Stimulated activated CD8-positive, alpha-beta memory T cell treated with anti-CD3 and anti-CD28 coated beads, Interleukin-4, amount 100 ng/mL, for 24 hours (primary cell): ENCODE results near the gene C5orf46.
"Not testable (repeated sequence)": the region's sequence is repeated elsewhere in the genome, so short reads cannot be mapped to it uniquely, and the experiment has no call there.

Experiments used
- DNase-seq: peaks from one replicate; pipeline ENCODE4 v3.0.0-alpha.2; 2020; ENCODE audit warnings: low read depth

C5orf46 gene

DNA sequence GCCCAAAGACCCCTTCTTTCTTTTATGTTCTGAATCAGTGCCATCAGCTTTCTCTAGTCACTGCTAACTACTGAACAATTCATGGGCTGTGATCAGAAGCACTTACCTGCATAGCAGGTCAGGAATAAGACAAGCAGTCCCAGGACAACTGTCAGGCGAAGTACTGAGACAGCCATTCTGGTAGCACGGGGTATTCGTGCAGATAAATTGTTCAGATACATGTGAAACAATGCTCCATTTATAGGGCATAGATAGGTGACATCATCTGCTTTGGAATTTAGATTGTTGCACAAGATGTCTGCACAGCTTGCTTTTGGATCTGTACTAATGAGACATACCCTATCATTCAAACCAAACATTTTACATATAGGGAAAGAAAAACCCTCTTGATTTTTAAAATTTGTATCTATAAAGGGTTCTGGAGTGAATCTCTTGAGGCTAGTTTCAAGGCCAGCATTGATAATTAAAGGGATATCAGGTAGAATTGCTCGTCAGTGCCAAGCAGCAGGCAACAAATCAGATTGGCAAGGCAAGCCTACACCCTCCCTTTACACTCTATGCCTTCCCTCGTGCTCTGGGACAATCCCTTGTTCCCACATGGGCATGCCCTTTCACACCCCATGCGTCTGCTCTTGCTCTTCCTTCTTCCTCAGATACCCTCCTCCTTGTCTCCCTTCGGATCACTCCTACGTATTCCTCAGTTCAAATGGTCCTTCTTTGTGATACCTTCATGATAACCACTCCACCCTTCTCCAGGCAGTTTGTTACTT, at the start of gene C5orf46:
Gene C5orf46, minus strand, starts transcription at position 213 of the 770 bp plus-strand sequence. Its CDS starts 37 bp downstream, at position 176.
- DNase-seq = no peak

DNA sequence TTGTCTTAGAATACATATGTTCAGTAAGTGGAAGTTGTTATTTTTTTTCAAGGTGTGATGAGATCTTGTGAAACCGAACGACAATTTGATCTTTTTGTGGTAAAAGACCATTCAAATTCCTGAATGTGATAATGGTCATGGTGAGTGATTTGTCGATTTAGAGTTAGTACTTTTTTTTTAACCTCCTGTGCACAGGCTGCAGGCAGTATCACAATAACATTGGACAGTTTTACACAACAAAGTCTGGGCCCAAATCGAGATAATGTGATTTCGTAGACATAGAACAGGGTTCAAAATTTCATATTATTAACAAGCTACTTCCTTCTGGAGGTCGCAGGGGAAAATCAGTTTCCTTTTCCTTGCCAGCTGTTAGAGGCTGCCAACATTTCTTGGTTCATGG, 48.6 kb upstream of the C5orf46 start:
- no peak for DNase-seq

DNA sequence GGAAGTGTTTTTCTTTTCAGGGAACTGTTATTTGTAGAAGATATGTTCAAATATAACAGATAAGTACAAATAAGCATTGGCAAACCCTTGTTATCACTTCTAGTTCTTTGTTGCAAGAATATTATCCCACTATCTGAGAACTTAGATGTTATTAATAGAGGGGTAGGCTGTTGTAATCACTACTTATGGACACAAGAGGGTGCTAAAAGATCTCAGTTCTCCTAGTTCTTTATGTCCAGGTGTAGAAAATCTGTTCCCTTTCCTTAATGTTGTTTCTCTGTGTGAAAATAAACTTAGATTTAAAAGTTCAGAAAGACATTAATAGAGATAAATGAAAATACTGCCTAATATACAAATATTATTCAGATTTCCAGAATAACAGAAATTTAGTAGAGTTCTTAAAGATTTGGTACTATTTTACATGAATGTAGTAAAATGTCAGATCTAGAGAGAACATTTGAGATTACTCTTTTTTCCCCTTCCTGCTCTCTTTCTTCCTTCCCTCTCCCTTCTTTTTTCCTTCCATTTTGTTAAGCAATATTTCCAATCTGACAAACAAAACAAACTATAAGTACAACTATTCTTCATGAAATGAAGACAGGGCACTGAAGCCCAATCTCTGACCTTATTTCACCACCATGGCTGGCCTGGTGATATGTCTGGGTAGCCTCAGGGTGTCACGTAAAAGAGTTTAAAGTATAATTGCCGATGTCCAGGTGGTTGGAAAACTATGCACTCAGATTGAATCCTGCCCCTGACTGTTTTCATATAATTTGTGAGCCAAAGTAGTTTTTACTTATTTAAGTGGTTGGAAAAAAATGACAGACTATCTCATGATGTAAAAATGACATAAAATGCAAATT, 43.6 kb upstream of the C5orf46 start:
- DNase-seq = no peak

DNA sequence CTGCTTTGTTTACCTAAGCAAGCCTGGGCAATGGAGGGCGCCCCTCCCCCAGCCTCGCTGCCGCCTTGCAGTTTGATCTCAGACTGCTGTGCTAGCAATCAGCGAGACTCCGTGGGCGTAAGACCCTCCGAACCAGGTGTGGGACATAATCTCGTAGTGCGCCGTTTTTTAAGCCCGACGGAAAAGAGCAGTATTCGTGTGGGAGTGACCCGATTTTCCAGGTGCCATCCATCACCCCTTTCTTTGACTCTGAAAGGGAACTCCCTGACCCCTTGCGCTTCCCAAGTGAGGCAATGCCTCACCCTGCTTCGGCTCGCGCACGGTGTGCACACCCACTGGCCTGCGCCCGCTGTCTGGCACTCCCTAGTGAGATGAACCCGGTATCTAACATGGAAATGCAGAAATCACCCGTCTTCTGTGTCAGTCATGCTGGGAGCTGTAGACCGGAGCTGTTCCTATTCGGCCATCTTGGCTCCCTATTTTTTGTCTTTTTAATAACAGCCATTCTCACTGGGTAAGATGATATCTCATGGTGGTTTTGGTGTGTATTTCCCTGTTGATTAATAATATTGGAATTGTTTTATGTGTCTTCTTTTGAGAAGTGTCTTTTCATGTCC, 40.4 kb upstream of the C5orf46 start:
- not testable (repeated sequence) for DNase-seq

DNA sequence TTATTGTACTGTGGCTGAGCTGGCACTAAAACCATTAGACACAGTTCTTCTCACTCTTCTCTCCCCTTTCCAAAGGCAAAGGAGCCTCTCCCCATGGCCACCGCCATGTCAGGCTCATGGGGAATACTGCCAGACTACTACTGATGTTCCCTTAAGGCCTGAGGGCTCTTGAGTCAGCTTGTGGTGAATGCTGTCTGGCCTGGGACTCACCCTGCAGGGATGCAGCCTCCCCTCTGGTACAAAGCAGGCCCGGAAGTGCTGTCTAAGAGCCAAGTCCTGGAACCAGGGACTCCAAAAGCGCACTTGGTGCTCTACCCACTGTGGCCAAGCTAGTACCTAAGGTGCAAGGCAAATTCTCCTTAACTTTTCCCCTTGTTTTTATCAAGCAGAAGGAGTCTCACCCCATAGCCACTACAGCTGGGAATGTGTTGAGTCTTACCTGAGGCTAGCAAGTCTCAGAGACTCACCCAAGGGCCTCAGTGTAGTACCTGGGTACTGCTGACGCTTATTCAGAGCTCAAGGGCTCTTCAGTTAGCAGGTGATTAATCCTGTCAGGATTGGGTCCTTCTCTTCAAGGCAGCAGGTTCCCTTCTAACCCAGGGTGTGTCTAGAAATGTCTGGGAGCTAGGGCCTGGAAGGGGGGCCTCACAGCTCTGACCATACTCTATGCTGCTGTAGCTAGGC, 33.2 kb upstream of the C5orf46 start:
- no peak for DNase-seq

DNA sequence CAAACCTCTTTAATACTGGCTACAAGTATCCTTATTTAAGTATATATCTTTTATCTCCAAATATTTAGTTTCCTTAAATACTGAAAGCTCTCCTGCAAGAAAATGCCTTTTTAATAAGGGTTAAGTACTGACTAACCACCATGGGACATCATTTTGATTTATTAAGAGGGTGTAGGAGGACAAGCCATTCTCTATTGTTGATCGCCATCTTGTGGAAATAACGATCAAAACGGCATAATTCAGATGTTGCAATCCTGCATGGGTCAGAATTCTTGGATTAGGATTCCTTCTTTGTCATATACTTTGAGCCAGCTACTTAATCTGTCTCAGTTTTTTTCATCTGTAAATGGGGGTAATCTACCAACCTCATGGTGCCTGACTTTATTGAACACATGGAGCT, 28.7 kb upstream of the C5orf46 start:
- DNase-seq = no peak

DNA sequence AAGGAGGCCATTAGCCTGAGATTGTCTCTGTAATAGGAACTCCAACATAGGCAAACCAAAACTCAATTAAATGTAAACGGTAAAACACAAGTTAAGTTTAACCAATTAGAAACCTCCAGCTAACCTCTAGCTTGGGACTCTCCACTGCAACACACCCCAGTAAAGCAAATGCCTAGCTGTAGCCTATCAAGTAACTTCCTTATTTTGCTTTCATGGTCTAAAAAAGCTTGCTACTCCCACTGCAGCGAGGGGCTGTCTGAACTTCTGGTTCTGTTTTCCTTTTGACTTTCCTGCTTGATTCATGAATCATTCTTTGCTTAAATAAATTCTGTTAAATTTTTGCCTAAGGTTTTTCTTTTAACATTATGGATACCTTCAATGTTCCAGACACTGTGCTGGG, 24.4 kb upstream of the C5orf46 start:
- no peak for DNase-seq

DNA sequence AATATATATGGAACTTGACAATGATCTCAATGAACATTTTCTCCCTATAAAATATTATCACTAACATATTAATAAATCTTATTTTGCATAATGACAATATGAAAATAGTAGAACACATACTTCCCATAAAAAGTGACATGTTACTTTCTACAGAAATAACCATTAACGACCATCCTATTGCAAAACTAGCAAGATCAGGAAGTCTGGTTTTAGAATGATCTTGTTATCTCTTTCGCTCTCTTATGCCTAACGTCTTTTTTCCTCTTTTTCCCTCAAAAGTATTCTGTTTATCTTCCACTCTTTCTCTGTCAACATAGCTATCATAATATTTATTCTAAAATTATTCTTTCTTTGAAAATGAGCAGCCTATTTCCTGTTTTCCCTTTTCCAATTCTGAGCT, 21.6 kb upstream of the C5orf46 start:
- DNase-seq = no peak

DNA sequence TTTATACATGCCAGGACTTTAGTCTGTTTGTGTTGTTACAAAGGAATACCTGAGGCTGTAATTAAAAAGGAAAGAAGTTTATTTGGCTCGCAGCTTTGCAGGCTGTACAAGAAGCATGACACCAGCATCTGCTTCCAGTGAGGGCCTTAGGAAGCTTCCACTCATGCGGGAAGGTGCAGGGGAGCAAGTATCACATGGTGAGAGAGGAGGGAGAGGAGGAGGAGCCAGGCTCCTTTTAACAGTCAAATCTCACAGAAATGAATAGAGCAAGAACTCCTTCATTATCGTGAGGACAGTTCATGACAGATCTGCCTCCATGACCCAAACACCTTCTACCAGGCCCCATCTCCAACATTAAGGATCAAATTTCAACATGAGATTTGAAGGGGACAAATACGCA, 18.7 kb upstream of the C5orf46 start:
- DNase-seq = no peak

DNA sequence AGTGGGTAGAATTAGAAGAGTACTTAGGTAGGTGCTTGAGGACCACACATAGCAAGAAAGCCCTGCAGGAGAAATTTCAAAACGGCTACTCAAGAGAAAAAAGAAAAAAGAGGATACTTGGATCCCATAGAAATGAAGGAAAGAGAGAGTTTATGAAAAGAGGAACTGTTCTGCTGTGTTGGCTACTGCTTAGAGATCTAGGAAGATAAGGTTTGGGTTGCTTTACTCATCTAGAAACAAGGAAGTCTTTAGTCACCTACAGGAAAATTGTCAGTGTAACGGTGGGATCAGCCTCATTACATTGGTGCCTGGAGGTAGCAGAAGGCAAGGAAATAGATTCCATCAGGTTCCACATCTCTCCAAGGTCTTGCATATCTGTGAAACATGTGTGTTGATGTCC, 14.8 kb upstream of the C5orf46 start:
- DNase-seq = no peak

DNA sequence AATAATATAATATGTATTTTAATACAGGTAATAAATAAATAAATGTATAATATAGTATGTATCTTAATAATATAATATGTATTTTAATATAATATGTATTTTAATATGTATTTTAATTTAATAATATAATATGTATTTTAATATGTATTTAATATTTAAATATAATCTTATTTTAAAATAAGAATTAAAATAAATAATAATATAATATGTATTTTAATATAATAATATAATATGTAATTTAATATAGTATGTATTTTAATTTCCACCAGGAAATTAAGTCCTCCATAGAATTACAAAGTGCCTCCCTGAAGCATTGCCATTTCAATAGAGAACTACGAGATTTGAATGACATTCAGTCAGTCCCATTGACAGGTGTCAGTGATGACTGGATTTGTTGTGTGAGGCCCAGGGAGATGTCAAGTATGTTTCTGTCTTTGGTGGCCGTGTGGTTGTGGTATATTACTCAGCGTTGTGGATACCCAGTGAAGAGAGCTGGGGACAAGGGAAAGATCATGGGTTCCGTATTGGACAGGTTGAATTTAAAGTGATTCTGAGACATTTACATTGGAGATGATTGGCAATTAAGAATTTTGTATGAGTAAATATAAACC, 14.2 kb upstream of the C5orf46 start:
- DNase-seq = no peak

DNA sequence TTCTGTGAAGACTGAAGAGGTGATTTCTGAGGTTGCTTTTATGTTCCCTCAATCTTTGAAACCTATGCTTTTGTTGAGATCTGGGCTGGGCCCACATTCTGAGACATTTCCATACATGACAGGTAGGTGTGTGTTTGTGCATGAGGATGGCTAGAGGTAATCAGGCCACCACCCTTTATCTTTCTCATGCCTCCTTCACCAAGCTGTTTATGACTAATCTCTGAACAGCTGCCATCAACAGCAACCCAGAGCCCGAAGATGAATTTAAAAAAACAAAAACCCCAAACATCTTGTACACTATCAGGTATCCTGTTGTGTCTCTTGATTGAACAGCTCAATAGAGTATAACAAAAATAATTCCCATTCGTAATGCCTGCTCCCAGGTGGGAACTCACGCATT, 12.6 kb upstream of the C5orf46 start:
- no peak for DNase-seq

DNA sequence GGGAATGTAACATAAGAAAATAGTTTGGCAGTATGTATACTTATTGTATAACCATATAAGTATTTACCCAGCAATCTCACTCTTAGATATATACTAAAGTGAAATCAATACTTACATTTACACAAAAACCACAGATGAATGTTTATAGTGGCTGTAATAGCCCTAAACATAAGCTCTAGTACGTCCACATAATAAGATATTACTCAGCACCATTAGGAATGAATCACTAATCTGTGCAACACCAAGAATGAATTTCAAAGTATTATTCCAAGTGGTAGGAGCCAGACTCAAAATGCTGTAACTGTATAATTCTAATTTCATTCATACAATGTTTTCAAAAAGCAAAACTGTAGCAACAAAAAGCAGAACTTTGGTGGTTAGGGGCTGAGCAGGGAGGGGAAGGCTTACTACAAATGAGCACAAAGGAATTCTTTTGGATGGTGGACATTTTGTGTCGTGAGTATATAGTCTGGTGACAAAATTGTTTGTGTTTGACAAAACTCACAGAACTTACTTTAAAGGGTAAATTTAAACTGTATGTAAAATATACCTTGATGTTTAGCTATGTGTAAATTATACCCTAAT, 11.9 kb upstream of the C5orf46 start:
- DNase-seq = no peak

DNA sequence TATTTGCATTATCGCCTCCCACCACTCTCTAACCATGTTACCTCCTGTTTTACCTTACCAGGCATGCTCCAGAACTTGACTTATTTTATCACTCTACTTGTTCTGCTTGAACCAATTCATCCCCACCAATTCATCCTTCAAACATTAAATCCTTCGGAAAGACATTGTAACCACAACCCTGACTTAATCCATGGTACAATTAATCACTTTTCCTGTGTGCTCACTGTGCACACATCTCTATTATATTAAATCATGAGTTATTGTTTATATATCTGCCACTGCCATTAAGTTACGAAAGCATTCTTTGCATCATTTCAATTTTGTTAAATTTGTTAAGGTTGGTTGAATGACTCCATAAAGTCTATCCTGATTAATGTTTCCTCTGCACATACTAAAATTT, 7.4 kb upstream of the C5orf46 start:
- DNase-seq = no peak

DNA sequence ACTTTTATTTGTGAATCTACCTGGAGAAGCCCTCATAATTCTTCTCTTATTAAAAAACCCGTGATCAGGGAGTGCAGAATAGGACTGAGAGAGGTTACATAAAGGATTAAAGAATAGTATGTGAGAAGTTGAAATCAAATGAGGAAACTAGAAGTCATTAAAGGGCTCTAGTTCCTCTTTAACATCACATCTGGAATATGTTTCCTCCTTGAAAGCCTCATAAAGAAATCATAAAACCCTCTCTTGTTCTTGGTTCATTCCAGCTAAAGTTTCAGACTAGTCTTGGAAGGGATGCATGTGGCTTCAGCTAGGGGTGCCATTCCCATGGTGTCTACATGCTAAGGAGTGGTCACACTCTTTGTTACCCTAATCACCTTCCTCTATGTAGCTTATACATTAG, 5.7 kb upstream of the C5orf46 start:
- no peak for DNase-seq

DNA sequence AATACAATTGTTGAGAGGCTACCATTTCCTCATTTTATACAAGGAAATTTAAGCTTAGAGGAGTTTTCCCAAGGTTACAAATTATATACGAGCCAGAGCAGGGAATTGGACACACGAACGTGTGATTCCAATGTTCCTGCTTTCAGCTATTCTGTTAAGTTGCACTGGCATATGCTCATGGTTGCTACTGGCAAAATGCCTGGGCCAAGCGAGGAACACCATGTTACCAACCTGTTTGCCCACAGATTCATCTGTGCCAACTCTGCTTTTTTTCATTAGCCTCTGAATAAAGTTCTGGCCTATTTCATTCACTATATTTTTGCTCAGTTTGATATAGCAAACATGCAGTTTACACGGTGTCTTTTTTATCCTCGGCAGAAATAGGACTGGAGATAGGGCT, 5.1 kb upstream of the C5orf46 start:
- no peak for DNase-seq

DNA sequence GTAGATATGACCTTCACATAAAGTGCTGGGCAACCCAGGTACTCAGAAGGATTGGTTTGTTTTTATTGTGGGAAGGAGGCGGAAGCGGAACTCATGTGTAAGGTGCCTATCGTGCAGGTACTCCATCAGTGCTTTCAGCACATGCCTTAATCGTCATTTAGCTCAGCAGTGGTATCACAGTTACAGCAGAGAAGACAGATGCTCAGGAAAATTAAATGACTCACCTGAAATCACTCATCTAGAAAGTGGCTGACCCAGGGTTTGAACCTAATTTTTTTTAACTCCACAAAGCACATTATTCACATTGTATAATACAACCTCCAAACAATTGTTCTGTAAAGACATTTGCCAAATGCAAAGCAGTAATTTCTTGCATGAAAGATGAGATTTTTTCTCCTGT, 2.2 kb downstream of the C5orf46 start:
- no peak for DNase-seq

DNA sequence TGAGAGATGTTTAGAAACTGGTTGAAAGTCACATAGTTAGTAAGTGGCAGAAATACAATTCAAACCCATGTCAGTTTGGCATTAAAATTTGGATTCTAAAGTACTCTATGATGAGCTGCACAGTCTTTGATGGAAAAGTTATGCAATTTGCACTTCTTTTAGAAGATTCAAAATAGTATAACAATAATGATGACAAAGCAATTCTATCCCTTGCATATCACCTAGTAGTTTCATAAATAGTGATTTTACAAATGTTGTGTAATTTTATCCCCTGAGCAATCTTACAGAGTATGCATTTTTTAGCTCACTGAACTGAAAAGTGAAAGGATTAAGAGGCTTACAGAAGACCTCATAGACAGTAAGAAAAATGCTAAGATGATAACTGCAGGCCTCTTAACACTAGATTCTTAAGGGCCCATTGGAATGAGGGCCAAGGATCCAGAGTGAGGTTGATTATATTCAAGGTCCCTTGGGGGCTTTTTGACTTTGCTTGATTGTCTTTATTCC, 3.7 kb downstream of the C5orf46 start:
- DNase-seq = no peak

DNA sequence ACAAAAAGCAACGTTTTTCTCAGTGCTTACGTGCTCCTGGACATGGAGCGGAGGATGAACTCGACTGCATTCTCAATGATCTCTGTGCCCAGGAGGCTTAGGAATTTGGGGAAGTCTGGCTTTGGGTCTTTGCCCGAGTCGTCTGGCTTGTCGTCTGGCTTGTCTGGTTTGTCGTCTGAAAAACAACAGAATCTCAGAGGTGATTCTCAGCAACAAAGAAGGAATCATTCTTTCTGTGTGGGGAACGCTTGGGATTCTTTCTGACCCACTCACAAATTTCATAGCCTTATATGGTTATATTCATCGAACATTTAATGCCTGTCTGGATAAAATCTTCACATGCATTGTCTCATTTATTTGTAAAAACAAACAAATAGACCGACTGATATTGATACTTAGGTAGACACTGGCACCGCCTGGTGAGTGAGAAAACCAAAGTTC, 4.7 kb downstream of the C5orf46 start:
- no peak for DNase-seq

DNA sequence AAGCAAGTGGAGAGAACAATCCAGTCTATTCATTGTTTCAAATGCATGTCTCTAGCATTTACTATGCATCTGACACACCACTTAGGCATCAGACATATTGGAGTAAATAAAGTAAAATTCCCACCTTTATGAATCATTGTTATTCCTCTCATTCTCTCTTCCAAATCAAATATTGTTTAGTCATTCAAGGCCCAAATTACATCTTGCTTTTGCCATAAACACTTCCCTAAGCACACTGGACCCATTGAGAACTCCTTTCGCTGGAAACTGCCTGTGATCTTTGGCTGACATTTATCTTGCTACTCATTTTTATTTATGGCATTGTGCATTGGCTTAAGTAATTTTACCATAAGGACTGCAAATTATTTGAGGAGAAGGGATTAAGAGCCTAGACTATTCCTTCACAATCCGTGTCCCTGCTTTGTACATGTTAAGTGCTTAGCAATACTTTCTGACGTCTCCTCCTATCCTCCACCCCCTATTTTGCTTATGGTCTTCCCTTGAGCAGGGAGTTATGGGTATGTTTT, 7.4 kb downstream of the C5orf46 start:
- no peak for DNase-seq

DNA sequence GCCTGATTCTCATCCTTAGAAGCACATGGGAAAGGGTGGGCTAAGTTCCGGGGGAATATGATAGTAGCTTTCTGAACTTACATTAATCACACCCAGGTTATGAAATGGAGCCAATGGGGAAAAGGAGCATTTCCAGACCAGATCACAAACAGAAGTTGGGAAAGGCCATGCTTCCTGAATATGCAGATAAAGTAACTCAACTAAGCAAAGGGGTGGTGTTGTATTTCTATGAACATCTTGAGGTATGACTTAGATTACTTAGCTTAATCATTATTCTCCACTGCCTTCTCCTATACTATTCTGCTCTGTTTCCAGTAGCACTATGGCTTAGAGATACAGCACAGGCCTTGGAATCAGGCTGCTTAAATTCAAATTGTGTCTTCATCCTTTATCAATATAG, 10.5 kb downstream of the C5orf46 start:
- DNase-seq = no peak
